ENCODE data around the gene C4B. TPM values are rescaled to one million over a fixed set of nuclear protein-coding genes. Genes with fewer than 3 reads are reported as not detected.
A peak's percentile ranks its signal among the peaks of the same experiment; 100 is the strongest.
"Not testable (repeated sequence)": the region's sequence is repeated elsewhere in the genome, so short reads cannot be mapped to it uniquely, and the experiment has no call there.

C4B gene
- total RNA-seq, 2 experiments from 2014 or later, result 2.7 to 3.3 TPM

DNA sequence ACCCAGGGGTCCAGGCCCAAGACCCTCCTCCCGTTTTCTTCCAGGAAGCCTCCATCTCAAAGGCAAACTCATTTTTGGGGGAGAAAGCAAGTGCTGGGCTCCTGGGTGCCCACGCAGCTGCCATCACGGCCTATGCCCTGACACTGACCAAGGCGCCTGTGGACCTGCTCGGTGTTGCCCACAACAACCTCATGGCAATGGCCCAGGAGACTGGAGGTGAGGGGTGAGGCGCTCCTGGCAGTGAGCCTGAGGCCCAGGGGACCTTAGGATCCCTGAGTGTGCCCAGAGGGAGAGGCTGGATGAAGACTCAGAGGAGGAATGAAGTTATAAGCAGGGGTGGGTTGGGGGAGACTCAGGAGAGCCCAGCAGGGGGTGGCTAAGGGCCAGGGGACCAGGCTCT lies 18.2 kb upstream of the C4B start:
- H3K9me3 Mint-ChIP-seq; intact Hi-C loops (cut with micrococcal nuclease); H3K36me3 Mint-ChIP-seq (ENCODE audit: low read depth); DNase-seq; CTCF ChIA-PET; H3K4me3 Mint-ChIP-seq; H3K27me3 Mint-ChIP-seq (ENCODE audit: low read depth); H3K4me1 Mint-ChIP-seq (ENCODE audit: low read depth); H3K27ac Mint-ChIP-seq: not testable (repeated sequence)

DNA sequence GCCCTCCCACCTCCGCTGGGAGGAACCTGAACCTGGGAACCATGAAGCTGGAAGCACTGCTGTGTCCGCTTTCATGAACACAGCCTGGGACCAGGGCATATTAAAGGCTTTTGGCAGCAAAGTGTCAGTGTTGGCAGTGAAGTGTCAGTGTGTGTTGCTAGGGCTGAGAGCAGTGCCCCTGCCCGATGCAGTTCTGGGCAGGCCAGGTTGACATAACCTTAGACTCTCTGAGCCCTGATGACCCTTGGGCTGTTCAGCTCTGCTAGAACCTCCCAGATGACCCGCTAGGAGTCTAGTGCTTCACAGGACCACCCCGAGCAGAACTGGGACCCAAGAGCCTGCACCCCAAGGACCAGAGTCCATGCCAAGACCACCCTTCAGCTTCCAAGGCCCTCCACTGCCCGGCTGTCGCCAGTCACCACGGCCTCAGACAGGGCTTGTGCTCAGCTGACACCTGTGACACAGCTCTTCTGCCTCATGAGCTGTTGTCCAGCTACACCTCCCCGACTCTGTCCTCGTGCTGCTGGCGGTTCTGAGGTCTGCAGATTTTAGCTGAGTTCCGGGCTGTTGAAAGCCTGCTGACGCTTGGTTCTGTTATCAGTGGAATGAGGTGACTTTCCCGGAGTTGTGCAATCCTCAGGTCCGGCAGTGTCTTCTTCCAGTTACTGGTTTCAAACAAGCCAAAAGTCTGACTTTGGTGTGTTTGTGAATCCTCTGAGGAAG lies 11.9 kb upstream of the C4B start:
- H3K4me3 Mint-ChIP-seq; H3K4me1 Mint-ChIP-seq (ENCODE audit: low read depth); CTCF ChIA-PET; intact Hi-C loops (cut with micrococcal nuclease); H3K27ac Mint-ChIP-seq; DNase-seq; H3K36me3 Mint-ChIP-seq (ENCODE audit: low read depth); H3K9me3 Mint-ChIP-seq; H3K27me3 Mint-ChIP-seq (ENCODE audit: low read depth): not testable (repeated sequence)

DNA sequence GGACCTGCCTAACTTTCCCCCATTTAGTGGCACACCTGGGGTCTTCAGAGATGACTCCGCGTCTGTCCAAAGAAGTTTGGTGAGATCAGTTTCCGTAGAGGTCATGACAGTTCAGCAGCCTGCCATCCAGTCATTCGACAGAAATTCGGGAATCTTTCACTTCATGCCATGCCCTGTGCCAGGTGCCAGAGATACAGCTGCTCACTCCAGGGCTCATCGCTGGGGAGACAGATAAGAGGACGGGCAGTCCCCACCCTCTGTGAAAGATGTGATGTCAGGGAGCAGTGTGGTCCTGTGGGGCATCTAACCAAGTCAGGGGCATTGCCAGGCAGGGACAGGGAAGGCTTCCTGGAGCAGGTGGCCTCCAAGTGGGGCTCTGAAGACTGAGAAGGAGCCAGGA lies 11.3 kb upstream of the C4B start:
- H3K27ac Mint-ChIP-seq; H3K4me1 Mint-ChIP-seq (ENCODE audit: low read depth); intact Hi-C loops (cut with micrococcal nuclease); H3K36me3 Mint-ChIP-seq (ENCODE audit: low read depth); DNase-seq; H3K9me3 Mint-ChIP-seq; H3K27me3 Mint-ChIP-seq (ENCODE audit: low read depth); CTCF ChIA-PET; H3K4me3 Mint-ChIP-seq: not testable (repeated sequence)

DNA sequence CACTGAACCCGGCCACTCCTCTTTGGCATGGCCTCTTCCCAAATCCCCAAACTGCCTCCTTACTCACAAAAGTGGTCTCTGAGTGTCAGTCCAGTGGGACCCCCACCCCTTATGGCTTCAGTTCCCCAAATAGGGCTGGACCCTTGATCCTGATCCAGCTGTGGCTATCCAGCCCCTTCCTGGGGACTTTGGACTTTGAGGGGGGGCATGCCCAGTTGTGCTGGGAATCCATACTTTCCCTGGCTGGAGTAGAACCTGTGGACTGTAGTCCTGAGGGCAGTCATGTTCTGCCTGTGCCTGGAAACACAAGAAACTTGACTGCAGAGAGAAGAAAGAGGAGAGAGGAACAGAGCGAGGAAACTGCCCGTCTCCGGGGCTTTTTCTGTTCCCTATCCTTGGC lies 10.2 kb upstream of the C4B start:
- DNase-seq; H3K27ac Mint-ChIP-seq; H3K4me3 Mint-ChIP-seq; intact Hi-C loops (cut with micrococcal nuclease); H3K36me3 Mint-ChIP-seq (ENCODE audit: low read depth); H3K27me3 Mint-ChIP-seq (ENCODE audit: low read depth); H3K4me1 Mint-ChIP-seq (ENCODE audit: low read depth); H3K9me3 Mint-ChIP-seq; CTCF ChIA-PET: not testable (repeated sequence)

DNA sequence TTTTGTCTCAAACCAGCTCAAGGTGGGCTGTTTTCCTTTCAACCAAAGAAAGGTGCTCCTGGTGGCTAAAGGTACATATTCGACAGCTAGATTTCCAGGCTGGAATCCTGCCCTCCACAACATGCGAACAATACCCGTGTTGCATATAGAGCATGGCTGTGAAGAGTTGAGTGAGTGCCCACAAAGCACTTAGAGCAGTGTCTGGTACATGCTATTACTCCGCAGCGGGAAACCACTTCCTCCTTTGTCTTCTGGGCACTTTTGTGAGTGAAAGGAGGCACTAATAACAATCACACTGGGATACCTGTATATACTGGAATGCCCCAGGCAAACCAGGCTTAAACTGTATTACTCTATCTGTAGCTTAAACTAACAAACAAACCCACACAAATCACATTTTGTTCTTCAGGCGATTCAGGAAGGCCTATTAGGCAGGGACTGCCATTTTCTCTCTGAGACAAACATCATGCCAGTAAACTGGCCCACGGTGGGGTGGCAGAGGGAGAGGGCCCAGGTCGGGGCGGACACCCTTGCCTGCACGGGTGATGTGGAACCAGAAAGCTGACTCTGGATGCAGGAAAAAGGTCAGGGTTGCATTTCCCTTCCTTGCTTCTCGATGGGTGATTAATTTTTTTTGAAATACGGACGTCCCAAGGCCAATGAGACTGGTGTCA lies 9.6 kb upstream of the C4B start:
- intact Hi-C loops (cut with micrococcal nuclease); H3K27ac Mint-ChIP-seq; H3K9me3 Mint-ChIP-seq; DNase-seq; H3K4me3 Mint-ChIP-seq; H3K4me1 Mint-ChIP-seq (ENCODE audit: low read depth); H3K27me3 Mint-ChIP-seq (ENCODE audit: low read depth); H3K36me3 Mint-ChIP-seq (ENCODE audit: low read depth): not testable (repeated sequence)
- CTCF ChIA-PET, result interaction anchor here (0.6 kb wide), 1 partner anchor 43 kb away, joined by 4 read pairs; no protein-coding TSS in a partner anchor

DNA sequence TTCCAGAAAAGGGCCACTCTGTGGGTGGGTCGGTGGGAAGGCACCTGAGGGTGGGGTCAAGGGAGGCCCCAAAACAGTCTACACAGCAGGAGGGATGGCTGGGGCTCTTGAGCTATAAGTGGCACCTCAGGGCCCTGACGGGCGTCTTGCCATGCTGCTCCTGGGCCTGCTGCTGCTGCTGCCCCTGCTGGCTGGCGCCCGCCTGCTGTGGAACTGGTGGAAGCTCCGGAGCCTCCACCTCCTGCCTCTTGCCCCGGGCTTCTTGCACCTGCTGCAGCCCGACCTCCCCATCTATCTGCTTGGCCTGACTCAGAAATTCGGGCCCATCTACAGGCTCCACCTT lies 9.1 kb upstream of the C4B start:
- H3K27ac Mint-ChIP-seq, CTCF ChIA-PET: not testable (repeated sequence)
- DNase-seq, result peak; percentile 3

DNA sequence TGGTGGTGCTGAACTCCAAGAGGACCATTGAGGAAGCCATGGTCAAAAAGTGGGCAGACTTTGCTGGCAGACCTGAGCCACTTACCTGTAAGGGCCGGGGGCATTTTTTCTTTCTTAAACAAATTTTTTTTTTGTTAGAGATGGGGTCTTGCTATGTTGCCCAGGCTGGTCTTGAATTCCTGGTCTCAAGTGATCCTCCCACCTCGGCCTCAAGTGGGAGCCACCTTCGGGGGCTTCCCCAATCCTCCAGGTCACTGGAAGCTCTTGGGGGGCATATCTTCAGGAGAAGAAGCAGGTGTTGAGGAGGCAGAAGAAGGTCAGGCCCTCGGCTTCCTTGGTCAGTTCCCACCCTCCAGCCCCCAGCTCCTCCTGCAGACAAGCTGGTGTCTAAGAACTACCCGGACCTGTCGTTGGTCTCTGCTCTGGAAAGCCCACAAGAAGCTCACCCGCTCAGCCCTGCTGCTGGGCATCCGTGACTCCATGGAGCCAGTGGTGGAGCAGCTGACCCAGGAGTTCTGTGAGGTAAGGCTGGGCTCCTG lies 8.5 kb upstream of the C4B start:
- H3K4me1 Mint-ChIP-seq (ENCODE audit: low read depth); CTCF ChIA-PET; H3K36me3 Mint-ChIP-seq (ENCODE audit: low read depth); H3K27me3 Mint-ChIP-seq (ENCODE audit: low read depth); H3K27ac Mint-ChIP-seq; H3K9me3 Mint-ChIP-seq; H3K4me3 Mint-ChIP-seq; intact Hi-C loops (cut with micrococcal nuclease): not testable (repeated sequence)
- peak; percentile 3 for DNase-seq

More for the DNA sequence above, 9.1 kb upstream of the C4B start:
- H3K4me3 Mint-ChIP-seq; intact Hi-C loops (cut with micrococcal nuclease); H3K9me3 Mint-ChIP-seq; H3K36me3 Mint-ChIP-seq (ENCODE audit: low read depth); H3K4me1 Mint-ChIP-seq (ENCODE audit: low read depth); H3K27me3 Mint-ChIP-seq (ENCODE audit: low read depth): not testable (repeated sequence)

DNA sequence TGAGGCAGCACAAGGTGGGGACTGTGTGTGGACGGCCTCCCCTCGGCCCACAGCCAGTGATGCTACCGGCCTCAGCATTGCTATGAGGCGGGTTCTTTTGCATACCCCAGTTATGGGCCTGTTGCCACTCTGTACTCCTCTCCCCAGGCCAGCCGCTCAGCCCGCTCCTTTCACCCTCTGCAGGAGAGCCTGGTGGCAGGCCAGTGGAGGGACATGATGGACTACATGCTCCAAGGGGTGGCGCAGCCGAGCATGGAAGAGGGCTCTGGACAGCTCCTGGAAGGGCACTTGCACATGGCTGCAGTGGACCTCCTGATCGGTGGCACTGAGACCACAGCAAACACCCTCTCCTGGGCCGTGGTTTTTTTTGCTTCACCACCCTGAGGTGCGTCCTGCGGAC lies 7.5 kb upstream of the C4B start:
- peak; percentile 3 for DNase-seq
- H3K4me3 Mint-ChIP-seq; H3K36me3 Mint-ChIP-seq (ENCODE audit: low read depth); H3K27me3 Mint-ChIP-seq (ENCODE audit: low read depth); CTCF ChIA-PET; intact Hi-C loops (cut with micrococcal nuclease); H3K9me3 Mint-ChIP-seq; H3K27ac Mint-ChIP-seq; H3K4me1 Mint-ChIP-seq (ENCODE audit: low read depth): not testable (repeated sequence)

DNA sequence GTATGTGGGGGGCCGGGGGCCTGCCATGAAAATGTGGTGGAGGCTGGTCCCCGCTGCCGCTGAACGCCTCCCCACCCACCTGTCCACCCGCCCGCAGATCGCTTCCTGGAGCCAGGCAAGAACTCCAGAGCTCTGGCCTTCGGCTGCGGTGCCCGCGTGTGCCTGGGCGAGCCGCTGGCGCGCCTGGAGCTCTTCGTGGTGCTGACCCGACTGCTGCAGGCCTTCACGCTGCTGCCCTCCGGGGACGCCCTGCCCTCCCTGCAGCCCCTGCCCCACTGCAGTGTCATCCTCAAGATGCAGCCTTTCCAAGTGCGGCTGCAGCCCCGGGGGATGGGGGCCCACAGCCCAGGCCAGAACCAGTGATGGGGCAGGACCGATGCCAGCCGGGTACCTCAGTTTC lies 6.6 kb upstream of the C4B start:
- DNase-seq; H3K27ac Mint-ChIP-seq; H3K4me3 Mint-ChIP-seq; CTCF ChIA-PET; intact Hi-C loops (cut with micrococcal nuclease); H3K27me3 Mint-ChIP-seq (ENCODE audit: low read depth); H3K4me1 Mint-ChIP-seq (ENCODE audit: low read depth); H3K36me3 Mint-ChIP-seq (ENCODE audit: low read depth); H3K9me3 Mint-ChIP-seq: not testable (repeated sequence)

DNA sequence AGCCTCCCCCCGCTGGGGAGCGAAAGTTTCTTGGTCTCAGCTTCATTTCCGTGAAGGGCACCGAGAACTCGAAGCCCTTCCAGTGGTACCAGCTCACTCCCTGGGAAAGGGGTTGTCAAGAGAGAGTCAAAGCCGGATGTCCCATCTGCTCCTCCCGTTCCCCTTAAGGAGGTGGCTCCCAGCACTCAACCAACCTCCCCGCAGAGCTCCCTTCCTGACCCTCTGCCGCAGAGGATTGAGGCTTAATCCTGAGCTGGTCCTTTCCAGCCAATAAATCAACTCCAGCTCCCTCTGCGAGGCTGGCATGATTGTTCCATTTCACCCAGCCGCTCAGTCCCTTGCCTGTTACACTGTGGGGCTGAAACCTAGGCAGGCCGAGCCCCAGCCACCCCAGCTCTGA lies 6.0 kb upstream of the C4B start:
- H3K27me3 Mint-ChIP-seq (ENCODE audit: low read depth); H3K4me3 Mint-ChIP-seq; H3K27ac Mint-ChIP-seq; H3K9me3 Mint-ChIP-seq; H3K4me1 Mint-ChIP-seq (ENCODE audit: low read depth); DNase-seq; intact Hi-C loops (cut with micrococcal nuclease); H3K36me3 Mint-ChIP-seq (ENCODE audit: low read depth); CTCF ChIA-PET: not testable (repeated sequence)

DNA sequence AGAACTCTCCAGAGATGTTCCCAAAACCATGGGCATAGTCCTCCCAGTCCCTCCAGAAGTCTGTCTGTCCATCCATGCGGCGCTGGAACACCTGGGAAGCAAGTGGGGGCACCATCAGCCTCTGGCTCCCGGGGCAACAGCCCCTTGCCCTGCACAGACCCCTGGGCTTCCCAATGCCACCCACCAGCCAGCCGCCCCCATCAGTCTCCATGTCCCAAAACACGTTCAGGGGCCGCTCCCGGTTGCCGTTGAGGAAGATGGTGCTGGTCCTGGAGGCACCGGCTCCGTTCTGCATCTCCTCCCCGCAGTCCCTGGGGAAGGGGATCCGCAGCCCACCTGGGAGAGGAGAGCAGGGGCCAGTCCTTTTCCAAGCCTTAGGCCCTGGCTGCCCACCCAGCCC lies 5.1 kb upstream of the C4B start:
- H3K27ac Mint-ChIP-seq; CTCF ChIA-PET; H3K4me3 Mint-ChIP-seq; H3K4me1 Mint-ChIP-seq (ENCODE audit: low read depth); H3K9me3 Mint-ChIP-seq; intact Hi-C loops (cut with micrococcal nuclease); H3K27me3 Mint-ChIP-seq (ENCODE audit: low read depth); DNase-seq; H3K36me3 Mint-ChIP-seq (ENCODE audit: low read depth): not testable (repeated sequence)

DNA sequence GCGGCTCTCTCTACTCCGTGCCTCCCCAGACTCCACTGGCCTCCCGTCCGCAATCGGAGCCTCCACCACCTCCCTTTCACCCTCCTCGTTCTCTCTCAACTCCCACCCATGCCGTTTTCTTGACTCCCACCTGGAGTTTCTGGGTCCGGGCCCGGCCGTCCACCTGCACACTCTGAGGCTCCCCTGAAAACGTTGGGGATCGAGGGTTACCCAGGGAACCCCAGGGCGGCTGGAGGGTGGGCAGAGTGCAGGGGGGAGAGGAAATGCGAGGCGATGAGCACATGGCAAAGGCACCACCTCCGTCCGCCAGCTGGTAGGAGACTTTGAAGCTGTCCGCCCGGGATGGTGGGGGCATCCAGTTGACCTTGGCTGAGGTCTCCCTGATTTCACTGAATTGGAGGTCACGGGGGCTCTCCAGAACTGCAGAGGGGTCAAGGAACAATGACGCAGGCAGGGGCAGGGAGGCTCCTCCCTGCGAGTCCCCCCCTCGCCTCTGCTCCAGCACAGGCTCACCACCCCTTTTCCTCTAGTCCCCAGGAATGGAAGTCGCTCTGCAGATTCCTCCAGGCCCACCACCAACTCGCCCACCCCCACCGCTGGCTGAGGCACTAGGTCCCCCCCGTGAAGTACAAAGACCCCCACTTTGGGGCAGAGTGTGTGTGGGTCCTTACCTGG lies 3.6 kb upstream of the C4B start:
- DNase-seq; H3K4me1 Mint-ChIP-seq (ENCODE audit: low read depth); H3K36me3 Mint-ChIP-seq (ENCODE audit: low read depth); intact Hi-C loops (cut with micrococcal nuclease); H3K9me3 Mint-ChIP-seq; H3K4me3 Mint-ChIP-seq; CTCF ChIA-PET; H3K27me3 Mint-ChIP-seq (ENCODE audit: low read depth); H3K27ac Mint-ChIP-seq: not testable (repeated sequence)

Measured in activated naive CD4-positive, alpha-beta T cell treated with anti-CD3 and anti-CD28 coated beads for 36 hours (primary cell).